Left kidney (tissue), 2 donors: ENCODE data around the gene SLC25A18. TPM values are rescaled to one million over a fixed set of nuclear protein-coding genes. Genes with fewer than 3 reads are reported as not detected.

ENCODE experiments used
- DNase-seq: peaks from one replicate; pipeline ENCODE4 v3.0.0-alpha.2; 2013
- polyA plus RNA-seq: library from polyadenylated mRNA; unstranded; fragments of 120-200 nt; gene quantifications from one replicate; pipeline ENCODE4 v1.2.1, GENCODE V29; 2013; ENCODE audit not compliant: insufficient read length

The SLC25A18 gene
- polyA plus RNA-seq, 1 donor, result 1.5 TPM

DNA sequence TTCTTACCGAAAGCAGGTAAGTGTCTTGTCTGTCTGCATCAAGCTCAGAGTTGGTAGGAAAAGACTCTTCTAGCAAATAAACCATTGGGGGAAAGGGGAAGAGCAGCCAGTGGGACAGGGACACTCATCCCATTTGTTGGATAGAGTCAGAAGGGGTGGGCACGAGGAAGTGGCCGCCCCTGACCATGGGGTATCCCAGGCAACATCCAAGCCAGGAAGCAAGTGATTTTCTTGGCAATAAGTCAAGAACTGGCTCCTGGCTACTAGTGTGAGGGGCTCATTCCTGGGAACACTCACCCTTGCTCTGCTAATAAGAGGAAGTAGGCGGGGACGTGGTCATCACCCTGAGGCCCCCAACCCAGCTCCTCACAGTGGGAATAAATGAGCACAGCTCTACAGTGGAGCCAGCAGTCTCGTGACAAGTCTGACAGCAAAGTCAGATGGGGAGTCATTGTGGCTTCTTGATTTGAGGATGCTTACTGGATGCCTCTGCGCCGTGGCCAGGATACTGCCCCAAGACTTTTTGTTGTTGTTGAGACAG lies 6.7 kb downstream of the SLC25A18 start:
- no peak for DNase-seq

DNA sequence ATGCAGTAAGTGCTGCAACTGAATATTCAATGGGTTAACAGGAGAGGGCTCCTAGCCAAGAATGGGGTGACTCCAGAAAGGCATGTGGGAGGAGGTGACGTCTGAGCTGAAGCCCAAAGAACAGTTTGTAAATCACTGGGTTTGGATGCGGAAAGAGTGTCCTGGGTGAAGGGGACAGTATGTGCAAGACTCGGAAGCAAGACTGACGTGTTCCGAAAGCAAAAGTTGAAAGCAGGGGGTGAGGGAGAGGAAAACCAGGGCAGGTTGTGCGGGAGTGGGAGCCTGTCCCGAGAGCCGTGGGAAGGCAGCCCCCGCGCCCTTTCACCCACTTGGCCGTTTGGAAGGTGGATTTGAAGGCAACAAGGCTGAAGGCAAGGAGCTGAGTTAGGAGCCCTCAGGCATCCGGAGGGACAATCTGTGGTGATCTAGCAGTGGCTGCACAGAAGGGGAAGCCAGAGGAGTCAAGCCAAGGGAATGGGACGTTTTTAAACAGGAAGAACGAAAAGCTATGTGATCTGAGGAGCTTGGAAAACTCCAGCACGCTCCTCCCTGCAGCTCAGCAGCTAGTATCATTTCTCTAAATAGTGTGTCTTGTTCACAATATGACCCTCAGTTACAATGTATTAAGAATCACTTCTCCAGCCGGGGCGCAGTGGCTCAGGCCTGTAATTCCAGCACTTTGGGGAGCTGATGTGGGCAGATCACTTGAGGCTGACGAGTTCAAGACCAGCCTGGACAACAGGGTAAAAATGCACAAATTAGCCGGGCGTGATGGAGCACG lies 7.7 kb downstream of the SLC25A18 start:
- DNase-seq, result no peak

GRCh38 chr22:17575151-17575550 lies 11.9 kb downstream of the SLC25A18 start:
- no peak for DNase-seq

DNA sequence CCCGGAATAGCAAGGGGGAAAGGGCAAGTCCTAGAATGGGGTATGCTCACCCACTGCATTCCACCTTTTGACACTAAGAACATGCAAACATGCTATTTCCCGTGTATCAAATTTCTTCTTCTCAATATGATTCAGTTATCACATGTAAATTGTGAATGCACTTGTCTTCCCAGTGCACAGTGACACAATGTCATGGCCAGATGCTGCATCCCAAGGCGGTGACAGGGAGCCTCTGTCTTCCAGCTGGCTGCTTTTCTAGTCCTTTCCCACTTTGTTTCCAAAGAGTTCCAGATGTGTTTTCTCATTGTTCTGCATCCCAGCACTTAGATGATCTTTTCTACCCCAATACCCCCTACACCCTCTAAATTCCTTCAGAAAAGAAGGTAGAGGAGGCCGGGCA lies 12.4 kb downstream of the SLC25A18 start:
- DNase-seq, result no peak

- no peak for DNase-seq
Observed at GRCh38 chr22:17576470-17576869, 13.2 kb downstream of the SLC25A18 start.

DNA sequence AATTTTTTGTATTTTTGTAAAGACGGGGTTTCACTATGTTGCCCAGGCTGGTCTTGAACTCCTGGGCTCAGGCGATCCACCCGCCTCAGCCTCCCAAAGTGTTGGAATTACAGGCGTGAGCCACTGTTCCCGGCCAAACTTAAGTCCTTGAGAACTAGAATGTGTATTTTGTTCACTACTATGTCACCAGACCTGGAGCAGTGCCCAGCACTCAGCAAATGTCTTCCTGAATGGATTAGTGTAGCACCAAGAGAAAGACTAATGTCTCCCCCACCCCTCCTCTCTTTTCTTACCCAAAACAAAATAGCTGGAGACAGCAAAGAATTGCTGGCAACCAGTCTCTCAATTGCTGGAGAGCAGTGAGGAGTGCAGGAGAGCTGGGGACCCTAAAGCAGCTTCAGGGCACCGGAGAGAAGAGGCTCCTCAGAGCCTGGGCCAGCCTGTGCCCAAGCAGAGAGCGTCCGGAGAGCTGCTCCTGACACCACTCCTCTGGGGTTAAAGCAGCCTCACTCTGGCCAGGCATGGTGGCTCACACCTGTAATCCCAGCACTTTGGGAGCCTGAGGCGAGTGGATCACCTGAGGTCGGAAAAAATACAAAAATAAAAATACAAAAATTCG lies 14.9 kb downstream of the SLC25A18 start:
- no peak for DNase-seq

- no peak for DNase-seq
Observed at GRCh38 chr22:17579535-17579981, 16.3 kb downstream of the SLC25A18 start.

DNA sequence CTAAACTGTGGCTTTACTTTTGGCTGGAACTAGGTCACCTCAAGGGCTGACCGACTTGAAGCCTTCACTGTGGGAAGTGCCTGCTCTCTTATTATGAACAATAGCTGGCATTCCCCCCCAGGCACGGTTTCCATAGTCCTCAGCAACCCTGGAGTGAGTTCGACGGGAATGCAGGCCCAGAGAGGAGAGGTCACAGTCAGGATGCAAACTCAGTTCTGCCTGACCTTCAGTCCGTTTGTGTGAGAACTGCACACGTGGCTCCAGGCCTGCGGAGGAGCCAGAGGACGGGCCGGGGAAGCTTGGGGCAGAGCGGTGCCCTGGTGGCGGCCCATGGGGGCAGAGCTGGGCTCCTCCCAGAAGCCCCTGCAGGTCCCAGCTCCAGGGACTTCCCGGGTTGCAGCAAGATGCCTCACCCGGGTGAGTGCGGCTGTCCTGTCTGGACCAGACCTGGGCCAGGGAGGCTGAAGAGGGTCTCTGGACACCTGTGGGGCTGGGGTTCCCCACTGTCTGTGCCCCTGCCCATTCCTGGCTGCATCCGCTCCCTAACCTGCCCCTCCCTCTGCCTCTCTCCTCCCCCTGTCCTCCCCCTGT lies 17.2 kb downstream of the SLC25A18 start:
- no peak for DNase-seq

GRCh38 chr22:17581056-17581455 lies 17.8 kb downstream of the SLC25A18 start:
- DNase-seq, result no peak

DNA sequence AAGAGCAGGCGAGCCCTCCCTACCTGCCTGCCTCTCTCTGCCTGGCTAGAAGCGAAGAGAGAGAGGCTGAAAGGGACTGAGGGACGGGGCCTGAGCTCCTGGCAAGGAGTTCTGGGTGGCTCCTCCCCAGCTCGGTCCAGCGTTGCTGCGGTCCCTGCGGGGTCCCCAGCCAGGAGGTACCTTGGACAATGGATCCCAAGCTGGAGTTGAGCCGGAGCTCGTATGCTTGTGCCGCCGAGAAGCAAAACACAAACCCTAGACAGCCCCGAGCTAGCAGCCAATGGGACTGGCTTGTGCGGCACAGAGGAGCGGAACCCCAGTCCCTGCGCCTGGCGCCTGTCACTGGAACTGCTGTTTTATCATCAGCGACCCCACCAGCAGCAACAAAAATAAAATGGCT lies 18.3 kb downstream of the SLC25A18 start:
- no peak for DNase-seq

DNA sequence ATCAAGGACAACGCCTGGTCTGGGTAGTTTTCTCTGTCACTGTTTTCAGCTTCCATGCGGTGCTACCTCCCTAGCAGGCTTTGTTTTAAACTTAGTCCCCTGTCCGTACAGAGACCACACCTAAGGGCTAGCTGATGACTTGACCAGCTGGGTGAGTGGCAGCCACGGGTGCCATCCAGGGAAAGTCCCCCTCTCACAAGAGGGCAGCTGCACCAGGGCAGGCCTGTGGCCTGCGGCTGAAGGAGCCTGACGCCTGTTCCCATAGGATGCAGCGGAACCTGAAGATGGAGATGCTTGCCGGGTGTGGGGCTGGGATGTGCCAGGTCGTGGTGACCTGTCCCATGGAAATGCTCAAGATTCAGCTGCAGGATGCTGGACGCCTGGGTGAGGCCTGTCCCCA lies 19.9 kb downstream of the SLC25A18 start:
- no peak for DNase-seq

- no peak for DNase-seq
Observed at GRCh38 chr22:17586831-17587440, 23.6 kb downstream of the SLC25A18 start.

- no peak for DNase-seq
Observed at GRCh38 chr22:17587629-17588028, 24.3 kb downstream of the SLC25A18 start.

DNA sequence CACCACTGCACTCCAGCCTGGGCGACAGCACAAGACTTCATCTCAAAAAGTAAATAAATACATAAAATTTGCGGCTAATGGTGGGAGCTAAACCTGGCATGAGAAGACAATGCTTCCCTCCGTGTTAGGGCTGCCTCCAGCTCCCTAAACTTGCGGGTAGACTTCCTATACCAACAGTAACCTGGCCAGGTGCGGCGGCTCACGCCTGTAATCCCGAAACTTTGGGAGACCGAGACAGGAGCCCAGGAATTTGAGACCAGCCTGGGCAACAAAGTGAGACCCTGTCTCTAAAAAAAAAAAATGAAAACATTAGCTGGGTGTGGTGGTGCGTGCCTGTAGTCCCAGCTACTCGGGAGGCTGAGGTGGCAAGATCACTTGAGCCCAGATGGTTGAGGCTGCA lies 25.3 kb downstream of the SLC25A18 start:
- no peak for DNase-seq

GRCh38 chr22:17589810-17590375 lies 26.6 kb downstream of the SLC25A18 start:
- DNase-seq, result no peak

- no peak for DNase-seq
Observed at GRCh38 chr22:17590586-17590985, 27.3 kb downstream of the SLC25A18 start.

GRCh38 chr22:17592201-17592600 lies 28.9 kb downstream of the SLC25A18 start:
- DNase-seq, result no peak

- DNase-seq, result no peak
Observed at GRCh38 chr22:17596226-17596625, 32.9 kb downstream of the SLC25A18 start.

DNA sequence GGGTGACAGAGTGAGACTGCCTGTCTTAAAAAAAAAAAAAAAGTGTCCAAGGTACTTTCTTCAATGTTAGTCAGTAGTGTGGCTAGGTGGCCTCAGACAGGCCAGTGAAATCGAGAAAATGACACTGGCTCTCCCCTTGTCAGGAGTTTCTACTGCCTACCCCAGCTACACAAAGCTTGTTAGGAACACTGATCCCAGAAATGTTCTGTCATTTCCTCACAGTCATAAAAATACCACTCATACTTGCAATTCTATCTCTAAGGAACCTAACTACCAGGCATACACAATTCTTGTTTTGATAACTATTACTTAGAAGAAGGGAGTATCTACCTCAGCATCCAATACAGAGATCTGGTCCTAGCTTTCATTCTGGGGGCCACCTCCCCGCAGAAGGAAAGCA lies 33.9 kb downstream of the SLC25A18 start:
- no peak for DNase-seq

DNA sequence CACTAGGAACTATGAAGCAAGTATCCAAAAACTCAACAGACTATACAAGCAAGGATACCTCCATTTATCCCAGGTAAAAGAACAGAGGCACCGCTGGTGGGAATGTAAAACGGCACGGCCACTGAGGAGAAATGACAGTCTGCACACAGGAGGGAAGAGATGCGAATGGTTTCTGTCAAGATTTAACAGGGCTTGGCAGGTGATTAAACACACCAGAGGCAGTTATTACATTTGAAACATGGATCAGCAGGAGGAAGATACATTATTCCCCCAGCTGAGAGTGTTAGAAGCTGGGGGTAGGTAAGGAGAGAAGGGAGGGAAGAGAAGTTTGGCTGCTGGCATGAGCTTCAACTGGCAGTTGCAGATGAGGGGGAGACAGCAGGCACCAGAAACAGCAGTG lies 35.0 kb downstream of the SLC25A18 start:
- DNase-seq, result no peak

GRCh38 chr22:17601031-17601430 lies 37.7 kb downstream of the SLC25A18 start:
- no peak for DNase-seq

GRCh38 chr22:17603668-17604067 lies 40.4 kb downstream of the SLC25A18 start:
- no peak for DNase-seq
